GM19023 (cell line): ENCODE data around the gene SURF4.
"Not testable (repeated sequence)": the region's sequence is repeated elsewhere in the genome, so short reads cannot be mapped to it uniquely, and the experiment has no call there.

Experiments used
- ATAC-seq: cut with Tn5 transposase; IDR thresholded peaks from one replicate; pipeline ENCODE4 v1.9.1; 2021; ENCODE audit warnings: mild to moderate bottlenecking, moderate library complexity; ENCODE audit not compliant: unreplicated experiment

The SURF4 gene

DNA sequence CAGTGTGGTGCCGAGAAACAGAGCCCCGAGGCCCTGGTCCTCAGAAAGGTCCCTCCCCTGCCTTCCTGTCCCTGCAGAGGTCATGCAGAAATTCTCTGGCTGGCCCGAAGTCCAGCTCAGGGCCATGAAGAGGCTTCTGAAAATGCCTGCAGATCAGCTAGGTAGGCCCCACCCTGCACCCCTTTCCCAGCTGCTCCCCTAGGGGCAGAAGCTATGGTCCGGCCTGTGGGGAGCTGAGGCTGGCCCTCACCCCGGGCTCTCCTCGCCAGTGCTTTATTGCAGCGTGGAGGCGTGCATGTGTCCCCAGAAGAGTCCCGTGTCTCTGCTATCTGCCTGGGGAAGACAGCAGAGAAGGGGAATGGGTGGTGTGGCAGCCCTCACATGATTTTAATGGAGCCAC is 22.0 kb upstream of the SURF4 start:
- no peak for ATAC-seq

GRCh38 chr9:133397370-133397769 is 21.5 kb upstream of the SURF4 start:
- ATAC-seq = no peak

- no peak for ATAC-seq
Measured at GRCh38 chr9:133396952-133397351, 21.1 kb upstream of the SURF4 start.

- no peak for ATAC-seq
Measured at GRCh38 chr9:133394687-133395271, 18.9 kb upstream of the SURF4 start.

GRCh38 chr9:133393399-133393798 is 17.5 kb upstream of the SURF4 start:
- no peak for ATAC-seq

DNA sequence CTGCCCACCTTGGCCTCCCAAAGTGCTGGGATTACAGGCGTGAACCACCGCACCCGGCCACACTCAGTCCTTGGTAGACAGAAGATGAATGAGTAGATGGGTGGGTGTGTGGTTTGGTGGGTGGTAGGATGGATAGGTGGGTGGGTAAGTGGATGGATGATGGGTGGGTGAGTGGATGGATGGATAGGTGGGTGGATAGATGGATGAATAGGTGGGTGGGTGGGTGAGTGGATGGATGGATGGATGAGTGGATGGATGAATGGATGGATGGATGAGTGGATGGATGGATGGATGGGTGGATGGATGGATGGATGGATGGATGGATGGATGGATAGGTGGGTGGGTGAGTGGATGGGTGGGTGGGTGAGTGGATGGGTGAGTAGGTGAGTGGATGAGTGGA is 16.4 kb upstream of the SURF4 start:
- ATAC-seq = not testable (repeated sequence)

- not testable (repeated sequence) for ATAC-seq
Measured at GRCh38 chr9:133391449-133391848, 15.6 kb upstream of the SURF4 start.

- no peak for ATAC-seq
Measured at GRCh38 chr9:133390713-133391112, 14.9 kb upstream of the SURF4 start.

GRCh38 chr9:133389562-133389961 is 13.7 kb upstream of the SURF4 start:
- ATAC-seq = no peak

GRCh38 chr9:133389025-133389557 is 13.2 kb upstream of the SURF4 start:
- ATAC-seq = no peak

- no peak for ATAC-seq
Measured at GRCh38 chr9:133387680-133388079, 11.8 kb upstream of the SURF4 start.

- ATAC-seq = no peak
Measured at GRCh38 chr9:133386338-133386737, 10.5 kb upstream of the SURF4 start.

DNA sequence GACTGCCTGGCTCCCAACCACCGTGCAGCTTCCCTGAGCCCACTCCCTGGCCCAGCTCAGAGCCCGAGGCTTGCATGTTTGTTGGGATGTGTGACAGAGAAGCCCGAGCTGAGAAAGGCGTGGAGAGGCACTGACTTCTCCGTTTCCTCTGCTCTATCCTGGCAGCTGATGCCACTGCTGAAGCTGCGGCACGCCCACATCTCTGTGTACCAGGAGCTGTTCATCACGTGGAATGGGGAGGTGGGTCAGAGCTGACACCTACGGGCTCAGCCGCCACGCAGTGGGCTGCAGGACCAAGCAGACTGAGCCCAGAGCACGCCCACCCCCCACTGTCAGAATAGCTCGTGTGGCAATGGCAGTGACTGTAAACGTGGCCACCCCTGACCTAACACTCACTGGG is 9.6 kb upstream of the SURF4 start:
- no peak for ATAC-seq

DNA sequence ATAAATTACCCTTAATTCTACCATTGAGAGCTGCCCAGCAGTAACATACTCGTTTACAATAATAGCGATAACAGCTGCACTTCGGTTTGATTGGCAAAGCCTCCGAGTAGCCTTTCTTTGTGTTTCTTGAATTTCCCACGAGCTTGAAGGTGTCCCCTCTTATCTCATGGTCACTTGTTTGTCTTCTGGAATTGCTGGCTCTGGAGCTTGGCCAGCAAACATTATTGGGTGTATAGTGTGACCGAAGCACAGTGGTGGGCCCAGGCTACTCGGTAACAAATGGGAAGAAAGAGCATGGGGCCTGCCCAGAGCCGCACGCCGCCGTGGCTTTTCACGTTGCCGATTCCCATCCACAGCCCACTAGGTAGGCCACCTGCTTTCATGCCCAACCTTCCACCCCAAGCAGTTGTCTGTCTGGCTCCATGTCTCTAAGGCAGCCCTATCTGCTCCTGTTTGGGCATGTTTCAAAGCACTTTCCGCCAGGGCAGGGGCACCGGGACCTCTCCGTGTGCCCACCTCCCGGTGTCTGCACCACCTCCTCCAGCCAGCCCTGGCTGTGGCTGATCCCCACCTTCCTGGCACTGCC is 9.0 kb upstream of the SURF4 start:
- ATAC-seq = no peak

DNA sequence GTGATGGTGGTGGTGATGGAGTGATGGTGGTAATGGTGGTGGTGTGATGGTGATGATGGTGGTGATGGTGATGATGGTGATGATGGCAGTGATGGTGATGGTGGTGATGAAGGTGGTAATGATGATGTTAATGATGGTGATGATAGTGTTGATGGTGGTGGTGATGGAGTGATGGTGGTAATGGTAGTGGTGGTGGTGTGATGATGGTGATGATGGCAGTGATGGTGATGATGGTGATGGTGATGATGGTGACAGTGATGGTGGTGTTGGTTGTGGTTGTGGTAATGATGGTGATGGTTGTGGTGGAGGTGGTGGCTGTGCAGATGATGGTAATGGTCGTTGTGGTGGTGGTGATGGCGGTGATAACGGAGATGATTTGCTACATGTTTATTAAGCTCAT is 7.6 kb upstream of the SURF4 start:
- no peak for ATAC-seq

DNA sequence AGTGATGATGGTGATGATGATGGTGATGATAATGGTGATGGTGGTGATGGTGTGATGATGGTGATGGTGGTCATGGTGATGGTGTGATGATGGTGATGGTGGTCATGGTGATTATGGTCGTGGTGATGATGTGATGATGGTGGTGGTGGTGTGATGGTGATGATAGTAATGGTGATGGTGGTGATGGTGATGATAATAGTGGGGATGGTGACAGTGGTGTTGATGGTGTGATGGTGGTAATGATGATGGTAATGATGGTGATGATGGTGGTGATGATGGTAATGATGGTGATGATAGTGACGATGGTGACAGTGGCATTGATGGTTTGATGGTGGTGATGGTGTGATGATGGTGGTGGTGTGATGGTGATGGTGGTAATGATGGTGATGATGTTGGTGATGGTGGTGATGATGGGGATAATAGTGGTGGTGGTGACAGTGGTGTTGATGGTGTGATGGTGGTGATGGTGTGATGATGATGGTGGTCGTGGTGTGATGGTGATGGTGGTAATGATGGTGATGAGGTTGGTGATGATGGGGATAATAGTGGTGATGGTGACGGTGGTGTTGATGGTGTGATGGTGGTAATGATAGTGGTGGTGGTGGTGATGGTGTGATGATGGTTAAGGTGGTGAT is 6.8 kb upstream of the SURF4 start:
- ATAC-seq = no peak

DNA sequence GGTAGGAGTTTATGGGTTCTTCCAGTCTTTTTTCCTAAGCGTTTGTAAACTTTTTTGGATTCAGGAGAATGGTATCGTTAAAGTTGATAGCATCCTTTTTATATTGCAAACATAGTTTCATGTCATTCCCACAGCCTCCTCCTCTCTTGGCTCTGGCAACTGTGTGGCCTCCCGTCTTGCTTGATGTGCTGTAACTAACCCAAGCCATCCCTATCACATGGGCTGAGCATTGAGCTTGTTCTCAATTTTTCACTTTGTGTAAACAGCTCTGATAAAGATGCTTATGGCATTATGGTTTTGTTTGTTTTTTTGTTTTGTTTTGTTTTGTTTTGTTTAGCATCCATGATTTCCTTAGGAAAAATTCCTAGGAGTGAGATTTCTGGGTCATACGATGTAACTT is 4.9 kb upstream of the SURF4 start:
- no peak for ATAC-seq

DNA sequence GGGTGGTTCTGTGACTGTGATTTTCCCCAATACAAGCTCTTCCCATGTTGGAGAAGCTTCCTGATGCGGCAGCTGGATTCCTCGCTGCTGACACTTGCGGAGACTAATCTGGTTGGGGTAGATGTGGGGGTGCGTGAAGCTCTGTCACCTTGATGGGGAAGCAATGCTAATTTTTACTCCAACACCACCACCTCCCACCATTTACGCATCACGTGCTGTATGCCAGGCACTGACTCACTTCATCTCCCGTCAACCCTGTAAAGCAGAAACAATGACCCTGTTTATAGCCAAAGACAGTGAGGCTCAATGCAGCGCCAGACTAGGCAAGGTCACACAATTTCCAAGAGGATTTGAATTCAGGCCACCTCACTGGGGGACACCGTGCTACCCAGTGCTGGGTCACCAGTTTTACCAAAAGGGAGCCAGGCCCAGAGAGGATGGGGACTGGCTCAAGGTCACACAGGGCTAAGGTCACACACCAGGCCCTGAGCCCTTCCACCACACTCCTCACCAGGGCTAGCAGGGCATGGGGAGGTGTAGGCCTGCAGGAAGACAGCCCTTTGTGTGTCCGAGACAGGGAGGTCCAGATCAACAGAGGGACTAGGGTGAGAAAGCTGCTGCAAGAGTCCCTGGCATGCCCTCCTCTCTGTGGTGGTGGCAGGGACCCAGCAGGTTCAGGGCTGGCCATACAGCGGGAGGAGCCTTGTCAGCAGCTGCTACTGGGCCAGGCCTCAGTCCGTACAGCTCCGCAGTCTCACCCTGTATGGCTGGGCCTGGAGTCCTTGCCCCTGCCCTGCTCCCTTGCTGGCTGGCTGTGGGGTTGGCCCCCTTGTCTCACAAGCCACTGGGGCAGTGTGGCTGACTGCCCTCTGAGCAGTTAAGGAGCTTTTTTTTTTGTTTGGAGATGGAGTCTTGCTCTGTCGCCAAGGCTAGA is 3.6 kb upstream of the SURF4 start:
- ATAC-seq = no peak

- no peak for ATAC-seq
Measured at GRCh38 chr9:133378408-133378962, 2.6 kb upstream of the SURF4 start.

GRCh38 chr9:133377721-133378216 is 1.9 kb upstream of the SURF4 start:
- no peak for ATAC-seq

DNA sequence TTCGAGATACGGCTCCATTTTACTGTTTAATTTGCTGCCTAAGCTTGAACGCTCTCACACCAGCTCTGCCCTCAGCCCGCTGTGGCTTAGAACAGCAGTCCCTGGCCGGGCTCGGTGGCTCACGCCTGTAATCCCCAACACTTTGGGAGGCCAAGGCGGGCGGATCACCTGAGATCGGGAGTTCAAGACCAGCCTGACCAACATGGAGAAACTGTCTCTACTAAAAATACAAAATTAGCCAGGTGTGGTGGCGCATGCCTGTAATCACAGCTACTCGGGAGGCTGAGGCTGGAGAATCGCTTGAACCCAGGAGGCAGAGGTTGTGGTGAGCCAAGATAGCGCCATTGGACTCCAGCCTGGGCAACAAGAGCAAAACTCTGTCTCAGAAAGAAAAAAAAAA is 1.4 kb upstream of the SURF4 start:
- ATAC-seq = not testable (repeated sequence)
